Measurements from ENCODE around the gene PSMA5. TPM values are rescaled to one million over a fixed set of nuclear protein-coding genes. Genes with fewer than 3 reads are reported as not detected.

PSMA5 gene
- total RNA-seq, 1 experiment from 2014 or later = 97.8 TPM

GRCh38 chr1:109472779-109473178 lies 46.5 kb upstream of the PSMA5 start:
- Mint-ChIP-seq H3K4me1 (ENCODE audit: low read depth, unreplicated experiment) (no peaks in the 10 kb centered on the region), H3K27ac (ENCODE audit: unreplicated experiment) (no peak overlapping the region), H3K27me3 (ENCODE audit: insufficient read depth, unreplicated experiment) (peaks cover 14% of the 10 kb centered on the region), H3K9me3 (ENCODE audit: unreplicated experiment) (no peaks in the 10 kb centered on the region), H3K36me3 (ENCODE audit: insufficient read depth, unreplicated experiment) (no peaks in the 10 kb centered on the region), H3K4me3 (ENCODE audit: unreplicated experiment) (no peak overlapping the region)
- ChIA-PET CTCF (no interaction called here), POLR2A (interaction anchor here (0.6 kb wide), 1 partner anchor 11 kb away, joined by 7 read pairs; no protein-coding TSS in a partner anchor)
- Histone ChIP-seq H3K27me3 (replicated peaks; ENCODE audit: control insufficient read depth, insufficient read depth, low read length) (no peaks in the 10 kb centered on the region; the same call in 1 of the 2 replicates), H3K9me3 (no peaks in the 10 kb centered on the region), H3K4me1 (no peaks in the 10 kb centered on the region), H3K4me3 (ENCODE audit: low read depth, low read length) (no peak overlapping the region), H3K36me3 (ENCODE audit: control insufficient read depth, insufficient read depth, low read length) (no peaks in the 10 kb centered on the region)
- no peak for TF ChIP-seq CTCF (IDR thresholded peaks at IDR 0.05; ENCODE audit: insufficient read depth in 1 of 2, low read depth in 1 of 2, low read length in 1 of 2, severe bottlenecking in 1 of 2, unreplicated experiment in 1 of 2)
- intact Hi-C loops (cut with micrococcal nuclease; ENCODE audit: unreplicated experiment) = no loop called here
- no TSS peak for BruUV-seq (replicated peaks)
- no peak for DNase-seq

- peaks cover 13% of the 10 kb centered on the region for H3K27me3 Mint-ChIP-seq (ENCODE audit: insufficient read depth, unreplicated experiment)
- CTCF ChIA-PET = no interaction called here
Measured at GRCh38 chr1:109470245-109470644, 44.0 kb upstream of the PSMA5 start.

GRCh38 chr1:109468903-109469302 lies 42.7 kb upstream of the PSMA5 start:
- H3K4me1 Mint-ChIP-seq (ENCODE audit: low read depth, unreplicated experiment) = peaks cover 10% of the 10 kb centered on the region
- DNase-seq = no peak
- H3K27me3 Mint-ChIP-seq (ENCODE audit: insufficient read depth, unreplicated experiment) = peaks cover 17% of the 10 kb centered on the region
- no peak overlapping the region for H3K4me3 Mint-ChIP-seq (ENCODE audit: unreplicated experiment)
- no peak for TF ChIP-seq CTCF (IDR thresholded peaks at IDR 0.05; ENCODE audit: insufficient read depth in 1 of 2, low read depth in 1 of 2, low read length in 1 of 2, severe bottlenecking in 1 of 2, unreplicated experiment in 1 of 2)
- no peaks in the 10 kb centered on the region for H3K36me3 Mint-ChIP-seq (ENCODE audit: insufficient read depth, unreplicated experiment)
- intact Hi-C loops (cut with micrococcal nuclease; ENCODE audit: unreplicated experiment) = no loop called here
- no peaks in the 10 kb centered on the region for H3K9me3 Mint-ChIP-seq (ENCODE audit: unreplicated experiment)
- no TSS peak for BruUV-seq (replicated peaks)
- H3K4me1 ChIP-seq = no peaks in the 10 kb centered on the region
- H3K27ac Mint-ChIP-seq (ENCODE audit: unreplicated experiment) = no peak overlapping the region
- H3K36me3 ChIP-seq (ENCODE audit: control insufficient read depth, insufficient read depth, low read length) = no peaks in the 10 kb centered on the region
- no peaks in the 10 kb centered on the region for H3K9me3 ChIP-seq
- H3K27me3 ChIP-seq (replicated peaks; ENCODE audit: control insufficient read depth, insufficient read depth, low read length) = no peaks in the 10 kb centered on the region; the same call in 1 of the 2 replicates
- ChIA-PET CTCF (no interaction called here), POLR2A (no interaction called here)
- H3K4me3 ChIP-seq (ENCODE audit: low read depth, low read length) = no peak overlapping the region

More at GRCh38 chr1:109470245-109470644, 44.0 kb upstream of the PSMA5 start:
- Mint-ChIP-seq H3K4me3 (ENCODE audit: unreplicated experiment) (no peak overlapping the region), H3K4me1 (ENCODE audit: low read depth, unreplicated experiment) (peaks cover 2% of the 10 kb centered on the region), H3K9me3 (ENCODE audit: unreplicated experiment) (no peaks in the 10 kb centered on the region), H3K36me3 (ENCODE audit: insufficient read depth, unreplicated experiment) (no peaks in the 10 kb centered on the region), H3K27ac (ENCODE audit: unreplicated experiment) (no peak overlapping the region)
- H3K27me3 ChIP-seq (replicated peaks; ENCODE audit: control insufficient read depth, insufficient read depth, low read length) = no peaks in the 10 kb centered on the region; the same call in 1 of the 2 replicates
- H3K4me1 ChIP-seq = no peaks in the 10 kb centered on the region
- intact Hi-C loops (cut with micrococcal nuclease; ENCODE audit: unreplicated experiment) = no loop called here
- H3K9me3 ChIP-seq = no peaks in the 10 kb centered on the region
- TF ChIP-seq CTCF (IDR thresholded peaks at IDR 0.05; ENCODE audit: insufficient read depth in 1 of 2, low read depth in 1 of 2, low read length in 1 of 2, severe bottlenecking in 1 of 2, unreplicated experiment in 1 of 2) = no peak
- H3K36me3 ChIP-seq (ENCODE audit: control insufficient read depth, insufficient read depth, low read length) = no peaks in the 10 kb centered on the region
- BruUV-seq (replicated peaks) = no TSS peak
- DNase-seq = no peak
- POLR2A ChIA-PET = no interaction called here
- no peak overlapping the region for H3K4me3 ChIP-seq (ENCODE audit: low read depth, low read length)

All from Caco-2 (cell line).